Skeletal muscle cell (primary cell): Measurements from ENCODE around the gene SPON2.
A peak's percentile ranks its signal among the peaks of the same experiment; 100 is the strongest.

Source experiments
- DNase-seq: peaks from one replicate; pipeline ENCODE4 v3.0.0-alpha.2; 2010; ENCODE audit warnings: low read depth
- H3K4me3 ChIP-seq: 2 replicates; pipeline ENCODE4 v1.5.1; 2011; ENCODE audit warnings: low read depth, mild to moderate bottlenecking, control low read depth, low read length, moderate library complexity

Gene SPON2

DNA sequence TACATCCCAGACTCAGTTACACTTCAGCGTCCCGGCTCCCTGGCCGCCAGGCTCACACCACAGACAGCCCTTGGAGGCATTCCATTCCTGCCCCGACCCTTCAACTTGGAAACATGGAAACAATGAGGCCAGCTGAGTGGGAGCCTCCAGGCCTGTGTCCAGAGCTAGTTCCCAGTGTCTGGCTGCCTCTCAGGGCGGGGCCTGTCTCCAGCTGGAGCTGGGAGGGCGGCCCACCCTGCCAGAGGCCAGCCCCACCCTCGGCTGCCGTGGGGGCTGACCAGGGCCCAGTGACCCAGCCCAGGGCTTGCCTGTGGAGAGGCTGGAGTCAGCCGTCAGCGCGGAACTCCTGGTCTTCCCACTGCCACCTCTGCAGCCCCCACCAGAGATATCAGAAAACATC lies 37.4 kb upstream of the SPON2 start:
- no peak overlapping the region for H3K4me3 ChIP-seq
- no peak for DNase-seq

DNA sequence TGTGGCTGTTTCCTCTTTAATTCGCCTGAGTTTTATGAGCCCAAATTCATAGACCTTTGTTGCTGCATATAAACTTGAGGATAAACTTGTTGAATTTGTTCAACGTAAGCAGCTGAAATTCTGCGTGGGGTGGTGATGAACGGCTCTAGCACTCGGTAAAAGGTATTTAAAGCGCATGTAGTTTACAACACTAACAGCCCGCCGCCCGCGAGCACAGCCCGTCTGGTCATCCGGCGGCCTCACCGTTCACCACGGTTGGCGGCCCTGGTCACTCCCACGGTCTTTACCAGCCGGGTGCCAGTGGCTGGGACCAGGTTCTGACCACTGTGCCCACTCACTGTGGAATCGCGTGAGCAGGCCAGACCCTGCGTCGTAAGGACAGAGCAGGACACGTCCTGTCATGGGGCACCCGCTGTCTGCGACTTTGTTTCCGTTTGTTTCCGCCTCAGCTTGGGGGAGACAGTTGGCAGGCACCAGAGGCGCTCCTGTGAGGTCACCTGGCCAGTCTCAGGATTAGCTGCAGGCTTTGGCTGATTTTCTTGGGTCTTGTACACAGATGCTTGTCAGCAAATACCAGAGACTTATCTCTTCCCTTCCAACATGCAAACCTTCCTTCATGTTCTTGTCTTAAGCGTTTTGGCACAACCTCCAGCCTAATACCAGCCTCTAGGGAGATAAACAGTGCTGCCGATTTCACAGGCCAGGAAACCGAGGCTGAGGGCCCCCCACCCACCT lies 36.8 kb upstream of the SPON2 start:
- no peak overlapping the region for H3K4me3 ChIP-seq
- DNase-seq: no peak

DNA sequence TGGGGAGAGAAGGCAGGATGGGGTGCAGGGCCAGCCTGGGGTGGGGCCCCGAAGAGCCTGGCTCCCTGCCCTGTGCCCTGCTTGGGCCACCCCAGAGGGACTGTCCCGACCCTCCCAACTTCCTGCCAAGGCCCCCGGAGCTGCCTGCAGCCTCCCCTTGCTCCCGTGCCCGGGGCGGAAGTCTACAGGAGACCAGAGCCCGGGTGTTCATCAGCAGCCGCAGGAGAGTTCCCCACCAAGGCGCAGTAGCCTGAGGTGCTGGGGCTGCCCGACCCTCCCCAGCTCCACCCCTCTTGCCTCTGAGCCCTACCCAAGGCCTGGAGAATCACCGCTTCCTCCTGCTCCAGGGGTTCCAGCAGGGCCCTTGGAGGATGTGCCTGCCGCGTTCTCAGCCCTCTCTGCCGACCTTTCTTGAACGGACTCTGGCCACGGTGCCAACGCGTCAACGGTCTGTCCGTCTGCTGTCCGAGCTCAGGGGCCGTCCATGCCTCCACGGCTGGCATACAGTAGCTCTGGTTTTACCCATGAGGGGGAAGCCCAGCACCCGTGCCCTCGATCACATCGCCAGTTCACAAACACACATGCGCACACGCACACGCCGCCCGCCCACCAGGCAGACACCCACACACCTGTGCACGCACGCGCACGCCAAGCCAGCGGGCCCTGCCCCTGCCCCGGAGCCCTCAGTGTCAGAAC lies 36.0 kb upstream of the SPON2 start:
- DNase-seq: no peak
- no peak overlapping the region for H3K4me3 ChIP-seq

DNA sequence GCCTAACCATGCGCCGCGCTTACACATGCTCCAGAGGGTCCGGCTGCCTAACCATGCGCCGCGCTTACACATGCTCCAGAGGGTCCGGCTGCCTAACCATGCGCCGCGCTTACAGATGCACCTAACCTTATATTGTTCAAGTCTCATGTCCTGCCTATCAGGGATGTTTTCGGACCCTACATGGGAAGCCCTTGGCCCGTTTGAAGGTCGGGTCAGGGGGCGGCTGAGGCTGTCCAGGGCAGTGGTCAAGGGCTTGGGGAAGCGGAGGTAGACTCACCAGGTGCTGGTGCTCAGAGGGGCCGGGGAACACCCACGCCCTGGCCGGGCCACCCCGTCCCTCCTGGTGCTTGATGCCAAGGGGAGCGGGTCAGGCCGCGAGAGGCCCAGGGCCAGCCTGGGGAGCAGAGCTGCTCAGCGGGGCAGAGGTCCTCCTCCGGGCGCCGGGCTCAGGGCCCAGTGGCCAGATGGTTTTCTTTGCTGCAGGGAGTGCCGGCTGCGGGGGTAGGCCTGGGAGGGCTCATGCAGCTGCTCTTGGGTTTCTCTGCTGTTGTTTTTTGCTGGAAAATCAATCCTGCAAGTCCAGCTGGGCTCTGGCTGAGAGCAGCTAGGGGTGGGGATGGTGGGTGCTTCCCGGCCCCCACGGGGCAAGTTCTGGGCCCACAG lies 35.4 kb upstream of the SPON2 start:
- no peak overlapping the region for H3K4me3 ChIP-seq
- DNase-seq: no peak

DNA sequence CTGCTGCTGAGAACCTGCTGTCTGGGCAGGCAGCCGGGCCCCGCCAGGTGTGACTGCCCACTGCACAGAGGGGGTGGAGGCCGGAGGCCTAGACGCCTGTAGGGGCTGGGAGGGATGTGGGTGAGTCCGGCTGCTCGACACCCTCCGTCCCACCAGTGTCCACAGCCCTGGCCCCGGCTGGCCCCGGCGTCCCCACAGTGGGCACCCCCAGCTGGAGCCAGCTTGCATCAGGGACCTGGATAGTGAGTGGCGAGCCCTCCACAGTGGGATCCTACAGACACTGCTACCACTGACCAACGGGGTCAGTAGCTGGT lies 34.7 kb upstream of the SPON2 start:
- H3K4me3 ChIP-seq: no peak overlapping the region
- no peak for DNase-seq

DNA sequence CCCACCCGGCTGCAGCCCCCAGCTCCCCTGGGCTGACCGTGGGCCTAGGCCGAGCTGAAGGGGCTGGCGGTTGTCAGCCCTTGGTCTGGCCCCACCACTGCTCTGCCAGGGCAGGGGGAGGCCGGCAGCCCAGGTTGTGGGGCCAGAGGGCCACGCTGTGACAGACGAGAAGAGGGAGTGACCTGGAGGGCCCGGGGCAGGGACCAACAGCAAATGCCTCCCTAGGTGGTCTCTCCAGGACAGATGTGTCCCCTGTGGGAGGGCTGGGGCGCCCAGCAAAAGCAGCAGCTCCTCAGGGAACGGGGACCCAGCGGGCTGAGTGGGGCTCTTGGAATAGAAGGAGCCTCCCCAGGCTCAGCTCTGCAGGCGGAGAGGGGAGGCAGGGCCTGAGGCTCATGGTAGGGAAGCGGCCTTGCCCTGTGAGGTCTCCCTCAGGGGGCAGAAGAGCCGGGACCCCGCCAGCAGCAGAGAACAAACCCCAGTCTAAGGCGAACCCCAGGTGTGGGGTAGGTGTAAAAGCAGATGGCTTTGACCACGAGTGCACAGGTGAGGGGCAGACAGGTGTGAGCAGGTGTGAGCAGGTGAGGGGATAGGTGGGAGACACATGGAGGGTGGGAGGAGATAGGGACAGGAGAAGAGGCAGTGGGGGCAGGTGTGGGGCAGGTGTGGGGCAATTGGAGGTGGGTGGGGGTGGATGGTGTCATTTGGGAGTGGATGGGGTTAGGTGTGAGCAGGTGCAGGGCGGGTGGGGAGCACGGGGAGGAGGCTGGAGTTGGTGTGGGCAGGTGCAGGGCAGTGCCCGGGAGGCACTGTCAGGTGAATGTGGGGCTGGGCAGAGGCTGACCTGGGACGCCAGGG lies 34.1 kb upstream of the SPON2 start:
- H3K4me3 ChIP-seq: no peak overlapping the region
- DNase-seq: no peak

- no peak overlapping the region for H3K4me3 ChIP-seq
- DNase-seq: no peak
These were observed 33.4 kb upstream of the SPON2 start for GRCh38 chr4:1205586-1206298.

- DNase-seq: no peak
- no peak overlapping the region for H3K4me3 ChIP-seq
These were observed 32.6 kb upstream of the SPON2 start for GRCh38 chr4:1204828-1205585.

DNA sequence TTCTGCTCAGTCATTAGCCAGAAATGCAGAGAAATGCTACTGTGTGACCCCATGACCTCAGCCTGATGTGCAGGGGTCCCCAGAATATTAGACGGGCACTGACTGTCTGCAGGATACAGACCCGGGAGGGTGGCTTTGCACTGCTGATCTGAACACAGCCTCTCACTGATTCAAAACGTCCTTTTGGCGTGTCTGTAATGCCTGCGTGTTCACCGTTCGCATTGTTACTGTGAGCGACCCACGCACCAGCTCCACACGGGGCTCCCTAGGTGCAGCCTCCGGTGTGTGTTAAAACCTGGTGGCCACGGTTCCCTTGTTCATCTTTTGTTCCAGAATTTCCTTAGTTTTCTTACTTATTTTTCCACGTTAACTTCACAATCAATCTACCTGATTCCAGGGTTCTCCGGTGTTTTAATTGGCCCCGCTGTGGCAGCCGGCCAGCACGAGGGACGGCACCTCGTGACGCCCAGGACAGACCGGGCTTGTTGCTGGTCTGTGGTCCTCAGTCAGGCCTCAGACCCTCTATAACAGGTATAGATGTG lies 32.0 kb upstream of the SPON2 start:
- H3K4me3 ChIP-seq: no peak overlapping the region
- DNase-seq: no peak

GRCh38 chr4:1203026-1203616 lies 30.7 kb upstream of the SPON2 start:
- H3K4me3 ChIP-seq: no peak overlapping the region
- DNase-seq: no peak

- DNase-seq: no peak
- H3K4me3 ChIP-seq: no peak overlapping the region
These were observed 30.2 kb upstream of the SPON2 start for GRCh38 chr4:1202526-1203011.

GRCh38 chr4:1201851-1202525 lies 29.6 kb upstream of the SPON2 start:
- no peak overlapping the region for H3K4me3 ChIP-seq
- DNase-seq: peak; percentile 91

GRCh38 chr4:1200425-1201035 lies 28.1 kb upstream of the SPON2 start:
- peak; percentile 66 for DNase-seq
- peak overlapping the region; percentile 32 for H3K4me3 ChIP-seq

DNA sequence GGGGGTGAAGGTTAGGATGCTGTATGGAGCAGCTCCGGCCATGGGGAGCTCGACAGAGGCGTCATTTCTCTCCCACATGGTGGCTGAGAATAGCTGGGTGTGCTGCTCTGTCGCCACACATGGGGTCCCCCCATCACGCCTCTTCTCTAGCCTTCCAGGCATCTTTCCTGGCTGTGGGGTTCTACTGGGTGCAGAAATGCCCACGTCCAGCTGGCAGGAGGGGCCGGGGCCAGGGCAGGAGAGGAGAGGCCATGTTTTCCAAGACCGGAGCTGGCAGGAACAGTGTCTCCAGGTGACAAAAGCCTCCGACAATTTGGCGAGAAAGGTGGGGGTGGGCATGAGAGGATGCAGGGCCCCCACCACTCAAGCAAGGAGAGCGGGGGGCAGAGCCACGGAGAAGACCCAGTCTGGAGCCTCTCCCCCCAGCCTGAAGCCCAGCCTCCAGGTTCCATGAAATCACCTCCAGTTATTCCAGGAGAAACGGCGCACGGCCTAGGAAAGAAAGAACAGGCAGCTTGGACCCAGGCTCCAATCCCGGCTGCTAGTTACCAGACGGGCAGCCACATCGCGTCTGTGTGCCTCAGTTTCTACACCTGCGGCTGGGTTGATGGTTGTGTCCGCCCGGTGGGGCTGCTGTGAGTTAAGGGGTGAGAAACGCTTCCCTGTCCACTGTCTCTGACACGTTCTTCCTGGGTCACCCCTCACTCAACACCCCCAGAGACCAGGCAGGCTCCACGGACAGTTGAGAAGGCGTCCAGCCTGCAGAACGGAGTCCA lies 27.4 kb upstream of the SPON2 start:
- peak overlapping the region; percentile 23 for H3K4me3 ChIP-seq
- no peak for DNase-seq

- no peak for DNase-seq
These were observed 25.9 kb upstream of the SPON2 start for GRCh38 chr4:1198098-1198844.

More at GRCh38 chr4:1198098-1198844, 25.9 kb upstream of the SPON2 start:
- no peak overlapping the region for H3K4me3 ChIP-seq
